ENCODE results near the gene CDH23. TPM values are rescaled to one million over a fixed set of nuclear protein-coding genes. Genes with fewer than 3 reads are reported as not detected.

CDH23 gene
- total and polyA plus RNA-seq, 2 experiments from 2014 or later = 0.30 to 1.5 TPM

- Histone ChIP-seq H3K9me2 (replicated peaks; ENCODE audit: insufficient read depth) (no peaks in the 10 kb centered on the region), H3K36me3 (replicated peaks; ENCODE audit: insufficient read depth, low read depth) (no peaks in the 10 kb centered on the region), H2AFZ (no peak overlapping the region), H3K4me1 (ENCODE audit: insufficient read depth) (no peaks in the 10 kb centered on the region), H3K27me3 (peaks cover 15% of the 10 kb centered on the region), H3K9me3 (ENCODE audit: low read depth) (no peaks in the 10 kb centered on the region), H3K4me2 (no peak overlapping the region), H3K27ac (no peak overlapping the region), H4K20me1 (ENCODE audit: insufficient read depth, poor library complexity, severe bottlenecking) (no peaks in the 10 kb centered on the region), H3K4me3 (no peak overlapping the region), H3K79me2 (no peaks in the 10 kb centered on the region)
- TF ChIP-seq EZH2phosphoT487 (IDR thresholded peaks at IDR 0.05; ENCODE audit: low read depth, severe bottlenecking, unreplicated experiment) = no peak
- no peak for TF ChIP-seq CTCF (IDR thresholded peaks at IDR 0.05; ENCODE audit: poor library complexity)
- DNase-seq (ENCODE audit: low spot score) = no peak
- WGBS (ENCODE audit: low lambda C conversion rate, missing lambda C conversion rate) = 78% methylated on average over 3 of the region's 3 CpGs
Observed at GRCh38 chr10:71478173-71478572, 81.5 kb downstream of the CDH23 start.

- H3K9me3 ChIP-seq (ENCODE audit: low read depth) = no peaks in the 10 kb centered on the region
- no peaks in the 10 kb centered on the region for H3K79me2 ChIP-seq
- no peak for DNase-seq (ENCODE audit: low spot score)
- no peaks in the 10 kb centered on the region for H3K4me1 ChIP-seq (ENCODE audit: insufficient read depth)
- no peak overlapping the region for H3K27ac ChIP-seq
- H3K36me3 ChIP-seq (replicated peaks; ENCODE audit: insufficient read depth, low read depth) = no peaks in the 10 kb centered on the region
- H3K4me2 ChIP-seq = no peak overlapping the region
- no peak overlapping the region for H3K4me3 ChIP-seq
- H3K9me2 ChIP-seq (replicated peaks; ENCODE audit: insufficient read depth) = no peaks in the 10 kb centered on the region
- H4K20me1 ChIP-seq (ENCODE audit: insufficient read depth, poor library complexity, severe bottlenecking) = no peaks in the 10 kb centered on the region
- H2AFZ ChIP-seq = no peak overlapping the region
- TF ChIP-seq CTCF (IDR thresholded peaks at IDR 0.05; ENCODE audit: poor library complexity) (no peak), EZH2 (IDR thresholded peaks at IDR 0.05; ENCODE audit: borderline replicate concordance) (no peak), EZH2phosphoT487 (IDR thresholded peaks at IDR 0.05; ENCODE audit: low read depth, severe bottlenecking, unreplicated experiment) (no peak)
- 87% methylated on average over 5 of the region's 5 CpGs for WGBS (ENCODE audit: low lambda C conversion rate, missing lambda C conversion rate)
- H3K27me3 ChIP-seq = peaks cover 15% of the 10 kb centered on the region
Observed at GRCh38 chr10:71478813-71479365, 82.2 kb downstream of the CDH23 start.

- no peak overlapping the region for H3K4me3 ChIP-seq
- WGBS (ENCODE audit: low lambda C conversion rate, missing lambda C conversion rate) = 72% methylated on average over 5 of the region's 5 CpGs
- H3K36me3 ChIP-seq (replicated peaks; ENCODE audit: insufficient read depth, low read depth) = no peaks in the 10 kb centered on the region
- TF ChIP-seq EZH2 (IDR thresholded peaks at IDR 0.05; ENCODE audit: borderline replicate concordance) (no peak), CTCF (IDR thresholded peaks at IDR 0.05; ENCODE audit: poor library complexity) (no peak), EZH2phosphoT487 (IDR thresholded peaks at IDR 0.05; ENCODE audit: low read depth, severe bottlenecking, unreplicated experiment) (no peak)
- no peaks in the 10 kb centered on the region for H3K9me2 ChIP-seq (replicated peaks; ENCODE audit: insufficient read depth)
- no peaks in the 10 kb centered on the region for H4K20me1 ChIP-seq (ENCODE audit: insufficient read depth, poor library complexity, severe bottlenecking)
- H3K27me3 ChIP-seq = peaks cover 15% of the 10 kb centered on the region
- H3K4me1 ChIP-seq (ENCODE audit: insufficient read depth) = no peaks in the 10 kb centered on the region
- no peak overlapping the region for H3K27ac ChIP-seq
- no peaks in the 10 kb centered on the region for H3K9me3 ChIP-seq (ENCODE audit: low read depth)
- H2AFZ ChIP-seq = no peak overlapping the region
- no peak for DNase-seq (ENCODE audit: low spot score)
- no peak overlapping the region for H3K4me2 ChIP-seq
- H3K79me2 ChIP-seq = no peaks in the 10 kb centered on the region
Observed at GRCh38 chr10:71479831-71480230, 83.1 kb downstream of the CDH23 start.

GRCh38 chr10:71480662-71481061, 83.9 kb downstream of the CDH23 start:
- Histone ChIP-seq H3K79me2 (no peaks in the 10 kb centered on the region), H3K27me3 (peaks cover 15% of the 10 kb centered on the region), H3K4me2 (no peak overlapping the region), H3K9me2 (replicated peaks; ENCODE audit: insufficient read depth) (no peaks in the 10 kb centered on the region), H3K36me3 (replicated peaks; ENCODE audit: insufficient read depth, low read depth) (no peaks in the 10 kb centered on the region), H3K4me1 (ENCODE audit: insufficient read depth) (no peaks in the 10 kb centered on the region), H3K27ac (no peak overlapping the region), H4K20me1 (ENCODE audit: insufficient read depth, poor library complexity, severe bottlenecking) (no peaks in the 10 kb centered on the region), H3K9me3 (ENCODE audit: low read depth) (no peaks in the 10 kb centered on the region), H2AFZ (no peak overlapping the region), H3K4me3 (no peak overlapping the region)
- WGBS (ENCODE audit: low lambda C conversion rate, missing lambda C conversion rate) = 92% methylated on average over 5 of the region's 5 CpGs
- TF ChIP-seq CTCF (IDR thresholded peaks at IDR 0.05; ENCODE audit: poor library complexity) (no peak), EZH2 (IDR thresholded peaks at IDR 0.05; ENCODE audit: borderline replicate concordance) (no peak), EZH2phosphoT487 (IDR thresholded peaks at IDR 0.05; ENCODE audit: low read depth, severe bottlenecking, unreplicated experiment) (no peak)
- no peak for DNase-seq (ENCODE audit: low spot score)
